K562 (cell line): Measurements from ENCODE around the gene TUBB1. TPM values are rescaled to one million over a fixed set of nuclear protein-coding genes. Genes with fewer than 3 reads are reported as not detected.
A peak's percentile ranks its signal among the peaks of the same experiment; 100 is the strongest.

ENCODE experiments used
- ARNT ChIP-seq, 2 experiments: fragments of 450-650 bp; IDR thresholded peaks; 2 replicates each; pipeline ENCODE4 v1.6.1; 2016; ENCODE audit warnings: mild to moderate bottlenecking in 1 of 2
- BRD4 ChIP-seq: fragments of 200-600 bp; sonication (generic); IDR thresholded peaks from 2 replicates; pipeline ENCODE4 v1.6.1; 2017; ENCODE audit warnings: inconsistent platforms
- CCNT2 ChIP-seq: IDR thresholded peaks from 2 replicates; pipeline ENCODE4 v1.6.1; 2011; ENCODE audit warnings: borderline replicate concordance, low read depth, mild to moderate bottlenecking, moderate library complexity, mixed read lengths, low read length; ENCODE audit not compliant: insufficient read length; ENCODE audit errors: extremely low read depth
- CREB1 ChIP-seq, 2 experiments: sonication (generic) in 1 of 2; formaldehyde crosslinking in 1 of 2; IDR thresholded peaks; 2 replicates each; pipeline versions ENCODE4 v1.6.1 to v1.8.0; 2012 to 2022; ENCODE audit warnings: inconsistent platforms in 1 of 2, mild to moderate bottlenecking in 1 of 2, missing genetic modification reagents in 1 of 2, moderate library complexity in 1 of 2
- DPF2 ChIP-seq: fragments of 450-650 bp; IDR thresholded peaks from 2 replicates; pipeline ENCODE4 v1.6.1; 2016
- FOS ChIP-seq: IDR thresholded peaks from 3 replicates; pipeline ENCODE4 v1.6.1; 2011; ENCODE audit not compliant: insufficient read length; ENCODE audit errors: extremely low read depth
- MAZ ChIP-seq, 2 experiments: fragments of 450-650 bp in 1 of 2; sonication (generic) in 1 of 2; formaldehyde crosslinking; IDR thresholded peaks in 1 of 2; conservative IDR thresholded peaks in 1 of 2; 2 replicates each; pipeline versions ENCODE4 v1.4.0 to v1.5.0; 2020; ENCODE audit warnings: mild to moderate bottlenecking in 1 of 2, missing genetic modification reagents in 1 of 2
- MYC ChIP-seq, 2 experiments: fragments of 250-450 bp in 1 of 2; sonication (Bioruptor Pico) in 1 of 2; IDR thresholded peaks; 2 replicates each; pipeline versions ENCODE4 v1.5.1 to v1.6.1; 2012 to 2021; ENCODE audit warnings: low read depth in 2 of 2, borderline replicate concordance in 1 of 2, improper control_type of control experiment in 1 of 2, low read length in 1 of 2, mild to moderate bottlenecking in 1 of 2, moderate library complexity in 1 of 2
- NFRKB ChIP-seq: fragments of 450-650 bp; IDR thresholded peaks from 2 replicates; pipeline ENCODE4 v1.6.1; 2016; ENCODE audit warnings: low read depth
- RBM15 ChIP-seq: fragments of 200-400 bp; formaldehyde crosslinking; IDR thresholded peaks from 2 replicates; pipeline ENCODE4 v1.6.1; 2018; ENCODE audit warnings: mild to moderate bottlenecking, low read length, moderate library complexity; ENCODE audit not compliant: insufficient read depth
- TBP ChIP-seq: optimal IDR thresholded peaks from 2 replicates; pipeline ENCODE3; 2011; ENCODE audit warnings: low read depth, low read length, improper control_type of control experiment
- TCF7L2 ChIP-seq: fragments of 150-350 bp; IDR thresholded peaks from 2 replicates; pipeline ENCODE4 v1.6.1; 2016; ENCODE audit warnings: low read depth, mild to moderate bottlenecking, low read length, moderate library complexity
- THRB ChIP-seq: fragments of 450-650 bp; formaldehyde crosslinking; conservative IDR thresholded peaks from 2 replicates; pipeline ENCODE4 v1.4.0; 2022; ENCODE audit warnings: mild to moderate bottlenecking, missing genetic modification characterization
- ZC3H4 ChIP-seq: sonication (generic); formaldehyde crosslinking; IDR thresholded peaks from 2 replicates; pipeline ENCODE4 v1.9.0; 2021; ENCODE audit warnings: missing genetic modification reagents, borderline replicate concordance
- ZNF518B ChIP-seq: fragments of 250-450 bp; sonication (Bioruptor Pico); IDR thresholded peaks from 2 replicates; pipeline ENCODE4 v1.5.0; 2021; ENCODE audit warnings: mild to moderate bottlenecking, moderate library complexity
- polyA plus RNA-seq, 8 experiments: library from polyadenylated mRNA; depleted of rRNA in 4 of 8; stranded (reverse) in 5 of 8; unstranded in 3 of 8; fragments of >200 nt; fragmentation: Nextera tagmentation in 2 of 8; fragmentation: Illumina TruSeq in 1 of 8; extraction: Ambion mirVana in 2 of 8; extraction: Trizol in 1 of 8; gene quantifications; 2 replicates each; pipeline versions ENCODE4 v1.2.1 to v1.2.3, GENCODE V29; 2011 to 2014; ENCODE audit warnings: inconsistent platforms in 1 of 8, missing spikeins in 1 of 8
- total RNA-seq, 7 experiments: library from RNA; depleted of rRNA in 6 of 7; stranded (reverse); fragments of >200 nt in 6 of 7; fragmentation: Illumina TruSeq in 2 of 7; extraction: Trizol in 2 of 7; gene quantifications; 2 replicates each; pipeline versions ENCODE4 v1.2.1 to v1.2.3, GENCODE V29; 2011 to 2021; ENCODE audit warnings: low replicate concordance in 1 of 7

TUBB1 gene
- total and polyA plus RNA-seq, 9 of the 15 experiments (the other 6 are each of a cell fraction or from before 2014, with no cell fraction given): 1.5 to 3.9 (median 2.4) TPM

GRCh38 chr20:59007665-59008511, 11.3 kb upstream of the TUBB1 start (continued):
- TF ChIP-seq TCF7L2: no peak
- no peak for TF ChIP-seq FOS
- no peak for TF ChIP-seq CREB1 (IDR thresholded peaks at IDR 0.05)
- TF ChIP-seq CREB1 (CRISPR knock-in tag; IDR thresholded peaks at IDR 0.05): 0 out of 2 replicates have a peak, but pooled peaks have one; percentile 12
- 0 out of 2 replicates have a peak, but pooled peaks have one; percentile 60 for TF ChIP-seq ZC3H4
- TF ChIP-seq ZNF518B (CRISPR knock-in tag): no peak
- no peak for TF ChIP-seq CCNT2
- TF ChIP-seq BRD4: no peak
- TF ChIP-seq DPF2: peak; percentile 35; the same call in 1 of the 2 replicates
- no peak for TF ChIP-seq ARNT (IDR thresholded peaks at IDR 0.05)
- TF ChIP-seq MYC (IDR thresholded peaks at IDR 0.05; ENCODE audit: low read depth, low read length): 0 out of 2 replicates have a peak, but pooled peaks have one; percentile 32
- TF ChIP-seq MYC (CRISPR knock-in tag; IDR thresholded peaks at IDR 0.05; ENCODE audit: borderline replicate concordance, low read depth): no peak
- TF ChIP-seq TBP: peak; percentile 25
- no peak for TF ChIP-seq NFRKB
- TF ChIP-seq MAZ (CRISPR knock-in tag; conservative IDR thresholded peaks at IDR 0.05 in 1 of 2, IDR thresholded peaks at IDR 0.05 in 1 of 2): 0 out of 4 replicates have a peak, but pooled peaks of 1 of the 2 experiments have one; percentile 11
- TF ChIP-seq THRB: no peak
- TF ChIP-seq RBM15: no peak
